ENCODE results near the gene ABCD3. TPM values are rescaled to one million over a fixed set of nuclear protein-coding genes. Genes with fewer than 3 reads are reported as not detected.

The ABCD3 gene
- total and polyA plus RNA-seq, 5 donors, result 24.4 to 62.0 (median 55.8) TPM

DNA sequence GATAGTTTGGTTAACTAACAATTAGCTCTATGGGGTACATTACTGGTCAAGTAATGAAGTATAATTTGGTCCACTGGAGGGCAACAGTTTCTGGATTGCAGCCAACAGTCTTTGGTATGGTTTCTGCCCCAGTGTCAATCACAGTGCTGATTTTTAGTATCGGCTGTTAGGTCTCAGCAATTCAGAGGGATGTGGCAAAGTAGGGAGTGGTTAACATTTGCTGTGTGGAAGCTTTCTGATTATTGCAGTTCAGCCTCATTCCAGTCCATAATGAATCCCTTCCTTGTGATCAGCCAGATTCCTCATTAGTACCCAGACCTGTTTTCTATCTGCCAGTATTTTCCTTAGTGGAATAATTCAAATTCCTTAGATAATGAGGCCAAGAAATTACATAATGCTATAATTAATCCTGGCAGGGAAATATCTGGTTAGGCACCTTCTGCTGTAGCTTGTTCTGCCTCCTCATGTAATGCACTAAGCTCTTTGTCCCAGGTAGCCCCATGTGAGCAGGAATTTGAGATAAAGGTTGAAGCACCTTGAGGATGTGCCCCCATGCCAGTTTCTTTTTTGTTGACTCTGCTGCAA is 109.3 kb downstream of the ABCD3 start:
- Histone ChIP-seq H3K9me3 (ENCODE audit: control insufficient read depth, low read length) (no peaks in the 10 kb centered on the region), H3K4me1 (ENCODE audit: control insufficient read depth, insufficient read depth, low read length) (no peaks in the 10 kb centered on the region), H3K4me3 (ENCODE audit: low read length) (no peak overlapping the region), H3K27ac (ENCODE audit: low read length) (no peak overlapping the region), H3K27me3 (ENCODE audit: control insufficient read depth, insufficient read depth) (no peaks in the 10 kb centered on the region)
- WGBS, result 29% methylated on average over 1 of the region's 1 CpG
- ATAC-seq, result peak; percentile 32 to 34
- DNase-seq, result no peak
- intact Hi-C loops (cut with DNase I), result loop anchor here in 1 of 4 donors (10.0 kb wide), 1 partner anchor 277 kb away; no protein-coding TSS in a partner anchor

DNA sequence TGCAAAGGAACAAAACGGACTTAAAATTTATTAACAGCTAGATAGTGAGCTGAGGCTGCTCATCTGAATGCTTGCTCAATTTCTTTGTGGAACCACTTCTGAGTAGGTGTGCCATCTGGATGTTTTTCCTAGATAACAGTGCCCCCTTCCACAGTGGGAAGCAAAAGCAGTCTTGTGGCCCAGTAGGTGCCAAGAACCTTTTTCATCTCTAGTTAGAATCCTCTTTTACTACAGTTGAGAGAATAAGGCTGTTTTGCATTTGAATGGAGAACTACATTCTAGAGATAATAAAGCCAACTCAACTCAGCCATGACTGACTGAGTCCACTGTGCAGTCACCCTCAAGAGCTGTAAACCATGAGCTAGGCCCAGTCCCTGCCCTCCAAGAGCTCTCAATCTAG is 110.1 kb downstream of the ABCD3 start:
- H3K27me3 ChIP-seq (ENCODE audit: control insufficient read depth, insufficient read depth), result no peaks in the 10 kb centered on the region
- no peak overlapping the region for H3K27ac ChIP-seq (ENCODE audit: low read length)
- no peak overlapping the region for H3K4me3 ChIP-seq (ENCODE audit: low read length)
- DNase-seq (no peak), ATAC-seq (no peak)
- intact Hi-C loops (cut with DNase I), result loop anchor here in 1 of 4 donors (10.0 kb wide), 1 partner anchor 277 kb away; no protein-coding TSS in a partner anchor
- no peaks in the 10 kb centered on the region for H3K4me1 ChIP-seq (ENCODE audit: control insufficient read depth, insufficient read depth, low read length)
- 84% methylated on average over 1 of the region's 1 CpG for WGBS
- no peaks in the 10 kb centered on the region for H3K9me3 ChIP-seq (ENCODE audit: control insufficient read depth, low read length)

DNA sequence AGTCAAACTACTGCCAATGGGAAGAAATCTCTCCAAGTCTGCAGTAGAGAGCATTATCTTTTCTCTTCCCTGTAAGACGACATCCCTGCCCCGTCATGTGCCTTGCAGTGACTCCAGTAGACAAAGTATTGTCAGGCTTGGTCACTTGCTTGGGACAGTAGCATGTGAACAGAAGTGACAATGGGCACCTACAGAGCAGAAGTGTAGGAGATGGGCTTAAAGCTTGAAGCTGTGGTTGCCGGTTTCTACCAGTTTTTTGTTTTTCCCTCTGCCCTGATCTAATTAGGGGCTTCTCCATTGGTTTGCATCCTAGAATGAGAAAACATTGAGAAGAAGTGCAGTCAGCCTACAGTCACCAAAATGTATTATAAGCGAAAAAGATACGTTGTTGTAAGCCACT is 110.6 kb downstream of the ABCD3 start:
- WGBS, result 90% methylated on average over 5 of the region's 5 CpGs
- ATAC-seq (no peak), DNase-seq (no peak)
- no peaks in the 10 kb centered on the region for H3K9me3 ChIP-seq (ENCODE audit: control insufficient read depth, low read length)
- H3K4me1 ChIP-seq (ENCODE audit: control insufficient read depth, insufficient read depth, low read length), result no peaks in the 10 kb centered on the region
- H3K27me3 ChIP-seq (ENCODE audit: control insufficient read depth, insufficient read depth), result no peaks in the 10 kb centered on the region
- no peak overlapping the region for H3K27ac ChIP-seq (ENCODE audit: low read length)
- intact Hi-C loops (cut with DNase I), result loop anchor here in 1 of 4 donors (10.0 kb wide), 1 partner anchor 276 kb away; no protein-coding TSS in a partner anchor
- no peak overlapping the region for H3K4me3 ChIP-seq (ENCODE audit: low read length)

DNA sequence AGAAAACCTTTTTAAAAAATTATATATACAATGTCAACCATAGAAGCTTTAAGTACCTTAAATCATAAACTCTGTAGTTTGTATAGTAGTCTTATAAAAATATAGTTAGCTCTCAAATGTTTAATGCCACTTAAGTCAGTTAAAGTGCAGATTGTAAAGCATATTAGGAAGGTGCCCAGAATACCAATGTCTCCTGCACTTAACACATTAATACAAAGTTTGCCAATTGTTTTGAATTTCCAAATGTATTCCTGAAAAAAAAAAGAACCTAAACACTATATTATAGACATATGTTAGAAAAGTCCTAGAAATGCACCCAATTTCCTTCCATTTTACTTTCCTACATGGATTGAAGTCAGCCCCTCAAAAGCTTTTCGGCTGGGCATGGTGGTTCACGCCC is 111.2 kb downstream of the ABCD3 start:
- no peak overlapping the region for H3K4me3 ChIP-seq (ENCODE audit: low read length)
- no peaks in the 10 kb centered on the region for H3K9me3 ChIP-seq (ENCODE audit: control insufficient read depth, low read length)
- H3K4me1 ChIP-seq (ENCODE audit: control insufficient read depth, insufficient read depth, low read length), result no peaks in the 10 kb centered on the region
- intact Hi-C loops (cut with DNase I), result loop anchor here in 1 of 4 donors (10.0 kb wide), 1 partner anchor 275 kb away; no protein-coding TSS in a partner anchor
- H3K27ac ChIP-seq (ENCODE audit: low read length), result no peak overlapping the region
- DNase-seq (no peak), ATAC-seq (no peak)
- 95% methylated on average over 2 of the region's 2 CpGs for WGBS
- H3K27me3 ChIP-seq (ENCODE audit: control insufficient read depth, insufficient read depth), result no peaks in the 10 kb centered on the region

DNA sequence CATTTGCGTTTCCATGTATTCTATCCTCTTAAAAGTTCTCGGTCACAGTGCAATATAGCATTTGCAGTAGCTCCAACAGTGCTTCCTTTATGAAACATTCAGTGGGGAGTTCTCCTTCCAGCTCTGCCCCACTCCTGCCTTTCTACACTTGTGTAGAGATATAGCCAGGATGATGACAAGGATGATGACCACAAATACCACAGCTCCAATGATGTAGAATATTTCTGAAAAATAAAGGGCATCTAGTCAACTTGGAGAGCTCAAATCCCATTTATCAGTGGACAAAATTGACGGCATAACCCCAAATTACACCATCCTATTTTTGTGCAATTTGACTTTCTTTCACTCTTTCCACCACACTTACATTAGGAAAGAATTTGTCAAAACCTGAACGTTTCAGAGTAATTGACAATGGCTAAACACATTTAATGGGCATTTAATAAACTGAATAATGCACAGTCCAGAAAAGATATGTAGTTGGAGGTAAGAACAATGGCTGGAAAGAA is 112.2 kb downstream of the ABCD3 start:
- DNase-seq (no peak), ATAC-seq (no peak)
- no peaks in the 10 kb centered on the region for H3K4me1 ChIP-seq (ENCODE audit: control insufficient read depth, insufficient read depth, low read length)
- WGBS, result 80% methylated on average over 4 of the region's 4 CpGs
- H3K9me3 ChIP-seq (ENCODE audit: control insufficient read depth, low read length), result no peaks in the 10 kb centered on the region
- H3K4me3 ChIP-seq (ENCODE audit: low read length), result no peak overlapping the region
- H3K27ac ChIP-seq (ENCODE audit: low read length), result no peak overlapping the region
- intact Hi-C loops (cut with DNase I), result loop anchor here in 1 of 4 donors (10.0 kb wide), 1 partner anchor 64 kb away; no protein-coding TSS in a partner anchor
- H3K27me3 ChIP-seq (ENCODE audit: control insufficient read depth, insufficient read depth), result no peaks in the 10 kb centered on the region

DNA sequence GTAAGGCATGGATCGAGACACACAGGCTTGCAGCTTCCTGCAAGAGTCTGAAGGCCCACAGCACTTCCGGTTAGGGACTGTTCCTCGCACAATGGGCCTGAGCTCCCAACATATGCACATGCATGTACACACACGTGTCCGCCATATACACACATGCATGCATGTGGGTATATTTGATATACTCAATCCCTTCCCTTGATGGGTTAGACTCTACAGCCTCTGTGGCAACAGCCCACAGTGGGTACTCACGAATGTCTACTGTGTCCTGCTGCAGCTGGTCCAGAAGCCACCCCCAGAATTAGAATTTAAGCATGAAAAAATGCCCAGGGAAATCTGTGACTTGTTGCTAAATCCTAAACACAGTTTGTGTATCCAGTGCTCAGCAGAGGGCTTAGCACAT is 113.5 kb downstream of the ABCD3 start:
- DNase-seq (no peak), ATAC-seq (no peak)
- H3K4me1 ChIP-seq (ENCODE audit: control insufficient read depth, insufficient read depth, low read length), result no peaks in the 10 kb centered on the region
- H3K9me3 ChIP-seq (ENCODE audit: control insufficient read depth, low read length), result no peaks in the 10 kb centered on the region
- H3K4me3 ChIP-seq (ENCODE audit: low read length), result no peak overlapping the region
- 95% methylated on average over 6 of the region's 6 CpGs for WGBS
- intact Hi-C loops (cut with DNase I), result loop anchor here in 1 of 4 donors (10.0 kb wide), 1 partner anchor 63 kb away; no protein-coding TSS in a partner anchor
- no peaks in the 10 kb centered on the region for H3K27me3 ChIP-seq (ENCODE audit: control insufficient read depth, insufficient read depth)
- no peak overlapping the region for H3K27ac ChIP-seq (ENCODE audit: low read length)

DNA sequence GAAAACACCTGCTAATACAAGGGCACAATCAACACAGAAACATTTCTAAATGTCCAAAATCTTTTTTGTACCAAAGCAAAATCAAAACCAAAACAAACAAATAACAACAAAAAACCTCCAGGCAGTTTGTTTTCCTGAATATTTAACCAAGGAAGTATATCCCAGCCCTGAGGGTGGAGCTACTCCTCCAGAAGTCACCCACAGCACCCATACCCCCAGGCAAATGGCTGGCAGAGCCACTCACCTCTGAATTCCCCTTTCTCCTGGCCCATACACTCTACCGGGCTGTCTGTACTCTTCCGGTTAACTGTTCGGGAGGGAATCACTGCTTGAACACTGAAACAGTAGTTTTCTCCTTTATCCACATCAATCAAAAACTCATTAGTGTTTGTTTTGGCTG is 113.9 kb downstream of the ABCD3 start:
- H3K27me3 ChIP-seq (ENCODE audit: control insufficient read depth, insufficient read depth), result no peaks in the 10 kb centered on the region
- WGBS, result 70% methylated on average over 3 of the region's 3 CpGs
- no peak overlapping the region for H3K4me3 ChIP-seq (ENCODE audit: low read length)
- intact Hi-C loops (cut with DNase I), result loop anchor here in 1 of 4 donors (10.0 kb wide), 1 partner anchor 63 kb away; no protein-coding TSS in a partner anchor
- H3K4me1 ChIP-seq (ENCODE audit: control insufficient read depth, insufficient read depth, low read length), result no peaks in the 10 kb centered on the region
- no peaks in the 10 kb centered on the region for H3K9me3 ChIP-seq (ENCODE audit: control insufficient read depth, low read length)
- DNase-seq (no peak), ATAC-seq (no peak)
- H3K27ac ChIP-seq (ENCODE audit: low read length), result no peak overlapping the region

DNA sequence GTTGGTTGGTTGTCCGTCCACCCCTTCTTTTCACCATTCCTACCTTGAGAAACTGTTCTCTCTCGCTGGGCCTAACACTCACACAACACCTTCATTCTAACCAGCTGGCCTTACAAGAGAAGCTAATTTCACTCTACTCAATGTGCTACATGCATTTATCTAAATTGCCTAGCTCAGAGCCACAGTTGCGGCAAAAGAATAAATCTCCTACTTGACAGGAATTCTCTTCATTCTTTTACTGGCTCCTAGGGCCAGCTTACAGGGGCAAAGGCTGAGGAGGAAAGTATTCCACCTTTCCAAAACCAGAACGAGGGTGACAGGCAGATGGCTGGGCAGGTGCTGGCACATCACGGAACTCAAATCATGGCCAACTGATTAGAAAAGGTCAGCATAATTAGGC is 116.9 kb downstream of the ABCD3 start:
- DNase-seq (no peak), ATAC-seq (peak in 1 of 2 donors; percentile 27)
- whole genome bisulfite sequencing, result 74% methylated on average over 5 of the region's 5 CpGs
- Histone ChIP-seq H3K9me3 (ENCODE audit: control insufficient read depth, low read length) (no peaks in the 10 kb centered on the region), H3K4me1 (ENCODE audit: control insufficient read depth, insufficient read depth, low read length) (peaks cover 3% of the 10 kb centered on the region), H3K4me3 (ENCODE audit: low read length) (no peak overlapping the region), H3K27ac (ENCODE audit: low read length) (peak overlapping the region; percentile 53), H3K27me3 (ENCODE audit: control insufficient read depth, insufficient read depth) (no peaks in the 10 kb centered on the region)
- intact Hi-C loops (cut with DNase I), result loop anchor here in 1 of 4 donors (10.0 kb wide), 1 partner anchor 60 kb away; no protein-coding TSS in a partner anchor

DNA sequence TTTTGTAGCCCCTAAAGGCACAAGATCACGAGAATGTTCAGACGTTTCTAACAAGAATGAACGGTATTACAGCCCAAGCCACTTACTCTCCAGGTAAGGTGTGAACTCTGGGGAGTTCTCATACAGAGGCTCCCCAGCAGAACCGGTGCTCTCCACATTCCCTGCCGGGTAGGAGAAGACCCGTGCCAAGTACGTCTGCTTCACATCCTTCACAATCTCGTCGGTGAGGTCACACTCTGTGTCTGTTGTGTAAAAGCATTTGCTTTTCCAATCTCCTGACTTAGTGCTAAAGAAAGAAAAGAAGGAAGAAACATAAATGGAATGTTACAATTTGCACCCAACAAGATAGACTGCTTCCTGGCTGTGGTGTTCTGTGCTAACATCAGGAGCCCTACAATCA is 117.7 kb downstream of the ABCD3 start:
- Histone ChIP-seq H3K27me3 (ENCODE audit: control insufficient read depth, insufficient read depth) (no peaks in the 10 kb centered on the region), H3K4me1 (ENCODE audit: control insufficient read depth, insufficient read depth, low read length) (peaks cover 3% of the 10 kb centered on the region), H3K4me3 (ENCODE audit: low read length) (no peak overlapping the region), H3K9me3 (ENCODE audit: control insufficient read depth, low read length) (no peaks in the 10 kb centered on the region), H3K27ac (ENCODE audit: low read length) (peak overlapping the region; percentile 15)
- DNase-seq (peak in 1 of 3 donors; percentile 23), ATAC-seq (peak; percentile 20 to 70)
- intact Hi-C loops (cut with DNase I), result loop anchor here in 1 of 4 donors (10.0 kb wide), 1 partner anchor 59 kb away; no protein-coding TSS in a partner anchor
- 49% methylated on average over 9 of the region's 9 CpGs for WGBS

DNA sequence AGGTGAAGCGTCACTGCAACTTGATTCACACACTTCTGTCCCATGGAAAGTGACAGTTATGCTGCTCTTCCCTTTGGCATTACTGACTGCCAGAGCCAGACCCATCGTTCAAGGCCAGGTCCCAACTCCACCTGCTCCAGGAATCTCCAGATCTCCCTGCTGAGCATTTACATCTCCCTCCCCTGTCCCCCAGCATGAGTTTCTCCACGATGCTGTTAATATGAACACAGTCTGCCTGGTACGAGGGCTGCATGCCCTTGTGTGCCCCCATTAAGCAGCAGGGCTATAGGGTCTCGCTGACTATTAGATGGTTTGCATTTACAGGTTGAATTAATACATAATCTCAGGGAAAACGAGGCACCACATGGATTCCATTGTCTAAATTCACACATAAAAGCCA is 119.1 kb downstream of the ABCD3 start:
- intact Hi-C loops (cut with DNase I), result loop anchor here in 1 of 4 donors (10.0 kb wide), 1 partner anchor 58 kb away; no protein-coding TSS in a partner anchor
- 65% methylated on average over 6 of the region's 6 CpGs for WGBS
- ATAC-seq (no peak), DNase-seq (no peak)
- no peaks in the 10 kb centered on the region for H3K27me3 ChIP-seq (ENCODE audit: control insufficient read depth, insufficient read depth)
- H3K9me3 ChIP-seq (ENCODE audit: control insufficient read depth, low read length), result no peaks in the 10 kb centered on the region
- no peak overlapping the region for H3K27ac ChIP-seq (ENCODE audit: low read length)
- H3K4me1 ChIP-seq (ENCODE audit: control insufficient read depth, insufficient read depth, low read length), result peaks cover 3% of the 10 kb centered on the region
- no peak overlapping the region for H3K4me3 ChIP-seq (ENCODE audit: low read length)

DNA sequence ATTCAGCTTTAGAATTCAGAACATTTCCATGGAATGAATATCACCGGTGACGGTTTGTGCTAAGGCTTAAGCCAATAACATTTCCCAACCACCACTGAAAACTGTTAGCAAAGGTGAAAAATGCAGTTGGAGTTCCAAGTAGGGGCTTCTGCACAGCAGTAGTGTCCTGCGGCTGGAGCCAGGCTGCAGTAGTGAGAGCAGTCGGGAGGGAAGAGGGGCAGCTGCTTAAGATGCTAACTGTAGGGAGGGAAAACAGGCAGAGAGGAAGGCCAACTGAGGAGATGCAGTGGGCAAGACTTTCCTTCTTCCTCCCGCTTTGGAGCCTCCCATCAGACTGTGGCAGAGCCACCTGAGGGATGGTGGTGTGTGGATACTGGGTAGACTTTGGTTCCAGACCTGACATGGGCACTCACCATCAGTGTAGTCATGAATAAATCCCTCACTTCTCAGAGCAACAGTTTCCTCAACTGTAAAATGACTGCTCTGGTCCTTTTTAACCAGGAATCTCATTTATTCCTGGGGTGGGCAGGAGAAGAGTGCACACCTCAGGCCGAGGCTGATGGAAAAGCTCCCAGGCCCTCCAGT is 120.1 kb downstream of the ABCD3 start:
- DNase-seq (no peak), ATAC-seq (no peak)
- intact Hi-C loops (cut with DNase I), result loop anchor here in 1 of 4 donors (10.0 kb wide), 1 partner anchor 56 kb away; no protein-coding TSS in a partner anchor
- no peaks in the 10 kb centered on the region for H3K9me3 ChIP-seq (ENCODE audit: control insufficient read depth, low read length)
- peak overlapping the region; percentile 13 for H3K4me3 ChIP-seq (ENCODE audit: low read length)
- peak overlapping the region; percentile 64 for H3K27ac ChIP-seq (ENCODE audit: low read length)
- no peaks in the 10 kb centered on the region for H3K27me3 ChIP-seq (ENCODE audit: control insufficient read depth, insufficient read depth)
- H3K4me1 ChIP-seq (ENCODE audit: control insufficient read depth, insufficient read depth, low read length), result peaks cover 3% of the 10 kb centered on the region
- WGBS, result 67% methylated on average over 6 of the region's 6 CpGs

All from right cardiac atrium (tissue), 5 donors.